GM19193 (cell line): ENCODE measurements around the gene HOXB9.

Experiments used
- POLR2A ChIP-seq: IDR thresholded peaks from 4 replicates; pipeline ENCODE4 v1.6.1; 2011; ENCODE audit not compliant: insufficient read depth, insufficient read length; ENCODE audit errors: extremely low read depth

Gene HOXB9

GRCh38 chr17:48601539-48602425, 24.4 kb downstream of the HOXB9 start:
- no peak for TF ChIP-seq POLR2A

DNA sequence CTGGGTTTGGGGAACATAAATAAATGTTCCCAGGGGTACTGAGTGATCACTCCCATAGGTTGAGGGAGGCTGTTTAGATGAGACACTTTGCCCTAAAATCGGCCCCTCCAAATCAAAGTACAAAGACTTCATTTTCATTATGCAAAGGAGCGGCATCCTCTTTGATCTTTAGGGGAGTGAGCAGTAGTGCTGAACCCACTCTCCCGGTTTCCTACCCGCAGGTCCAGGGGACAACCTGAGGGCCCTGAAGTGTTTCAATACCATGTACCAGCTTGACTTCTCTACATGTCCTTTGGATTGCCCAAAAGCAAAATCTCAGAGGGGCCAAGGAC, 25.0 kb downstream of the HOXB9 start:
- TF ChIP-seq POLR2A = no peak

DNA sequence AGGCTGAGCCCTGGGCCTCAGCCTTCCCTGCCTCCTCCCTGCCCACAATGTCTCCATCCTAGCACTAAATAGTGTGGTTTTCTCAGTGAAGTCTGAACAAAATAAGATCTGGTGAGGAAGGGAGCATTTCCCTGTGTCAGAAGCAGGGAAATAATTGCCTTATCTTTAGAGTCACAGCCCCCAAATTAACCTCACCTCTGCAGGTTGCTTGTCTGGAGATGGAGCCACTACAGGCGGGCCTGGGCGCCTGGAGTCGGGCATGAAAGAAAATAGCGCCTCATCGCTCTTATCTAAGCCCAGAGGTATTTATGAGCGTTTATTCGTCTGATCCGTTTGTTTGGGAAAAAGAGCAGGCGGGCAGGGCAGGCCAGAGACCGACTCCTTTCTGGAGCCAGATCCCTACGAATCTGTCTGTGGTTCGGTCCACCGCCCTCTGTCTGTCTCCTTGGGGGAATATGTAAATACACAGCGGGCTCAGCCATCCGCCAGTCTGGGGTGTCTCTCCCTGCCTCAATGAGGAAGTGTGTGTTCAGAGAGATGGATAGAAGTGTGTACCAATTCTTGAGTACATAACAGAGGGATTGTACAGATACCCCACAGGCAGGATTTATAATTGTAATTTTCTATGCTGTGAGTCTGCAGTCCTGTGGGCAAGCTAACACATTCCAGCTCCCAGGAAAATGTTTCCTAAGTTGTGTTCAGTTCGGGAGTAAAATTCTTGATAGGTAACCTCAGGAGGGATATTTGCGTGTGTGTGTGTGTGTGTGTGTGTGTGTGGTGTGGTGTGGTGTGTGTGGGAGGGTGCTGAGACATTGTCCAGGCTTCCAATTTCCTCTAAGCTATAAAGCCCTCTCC, 25.7 kb downstream of the HOXB9 start:
- no peak for TF ChIP-seq POLR2A

- no peak for TF ChIP-seq POLR2A
These were observed 26.8 kb downstream of the HOXB9 start for GRCh38 chr17:48599354-48599753.

- TF ChIP-seq POLR2A = no peak
These were observed 27.4 kb downstream of the HOXB9 start for GRCh38 chr17:48598736-48599135.

- TF ChIP-seq POLR2A = no peak
These were observed 28.2 kb downstream of the HOXB9 start for GRCh38 chr17:48597778-48598631.

GRCh38 chr17:48597528-48597777, 28.7 kb downstream of the HOXB9 start:
- no peak for TF ChIP-seq POLR2A

GRCh38 chr17:48596735-48597527, 29.2 kb downstream of the HOXB9 start:
- no peak for TF ChIP-seq POLR2A

GRCh38 chr17:48596000-48596734, 30.0 kb downstream of the HOXB9 start:
- no peak for TF ChIP-seq POLR2A

- no peak for TF ChIP-seq POLR2A
These were observed 30.7 kb downstream of the HOXB9 start for GRCh38 chr17:48595278-48595999.

- no peak for TF ChIP-seq POLR2A
These were observed 31.4 kb downstream of the HOXB9 start for GRCh38 chr17:48594538-48595277.

DNA sequence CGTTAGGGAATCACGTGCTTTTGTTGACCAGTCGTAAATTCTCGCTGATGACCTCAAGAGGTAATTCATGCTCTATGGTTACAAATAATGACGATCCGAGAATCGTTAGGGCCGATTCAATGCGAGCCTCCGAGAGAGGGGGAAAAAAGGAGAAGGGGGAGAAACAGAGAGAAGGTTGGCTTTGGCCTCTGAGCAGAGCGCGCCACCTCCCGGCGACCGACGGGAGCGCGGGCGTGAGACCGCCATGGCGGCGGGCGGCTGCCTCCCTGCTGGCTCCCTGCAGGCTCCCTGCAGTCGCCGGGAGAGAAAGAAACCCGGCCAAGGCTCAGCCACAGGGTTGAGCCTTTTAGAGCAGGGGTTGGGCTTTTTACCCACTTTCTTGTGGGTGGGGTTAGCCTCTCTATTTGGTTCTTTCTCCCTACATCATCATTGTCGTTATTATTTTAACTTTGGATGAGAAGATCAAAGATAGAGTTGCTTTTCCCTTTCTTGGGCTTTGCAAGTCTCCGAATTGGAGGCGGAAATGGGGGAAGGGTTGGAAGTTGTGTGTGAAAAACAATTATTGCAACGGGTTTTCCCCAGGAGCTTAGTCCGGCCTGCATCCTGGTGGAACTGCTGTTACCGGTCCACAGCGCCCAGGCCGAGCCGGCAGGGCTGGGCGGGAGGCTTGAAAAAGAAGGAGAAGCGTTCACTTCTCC, 32.2 kb downstream of the HOXB9 start:
- no peak for TF ChIP-seq POLR2A
